K562 (cell line): Measurements from ENCODE around the gene TENM4. TPM values are rescaled to one million over a fixed set of nuclear protein-coding genes. Genes with fewer than 3 reads are reported as not detected.

Experiments used
- ATAC-seq: fragments of 200-7000 bp; cut with Tn5 transposase; 3 replicates; pipeline ENCODE4 v1.9.1; 2020; ENCODE audit warnings: moderate library complexity
- BruUV-seq: library from RNA; stranded (reverse); fragments of 400-500 nt; replicated peaks from 2 replicates; lab custom pipeline; 2021; lab: Mats Ljungman, UMichigan
- CTCF ChIA-PET: fragments of 300-600 bp; formaldehyde crosslinking; extraction: SDS; loops from one replicate; lab custom pipeline; 2021; ENCODE audit warnings: low intra/inter-chr PET ratio; lab: Yijun Ruan, JAX
- POLR2A ChIA-PET: fragments of 300-600, 350-650 bp; sonication (Branson Sonifier 250); formaldehyde crosslinking; extraction: SDS; loops from one replicate; lab custom pipeline; 2021; ENCODE audit warnings: antibody characterized with exemption, inconsistent platforms; lab: Yijun Ruan, JAX
- DNase-seq, 4 experiments: peaks; one replicate each; pipeline versions ENCODE4 v3.0.0 to v3.0.0-alpha.2; 2011 to 2018; ENCODE audit warnings: low spot score in 3 of 4, mixed read lengths in 3 of 4; ENCODE audit errors: extremely low read depth in 1 of 4
- FAIRE-seq: peaks from 2 replicates; lab custom pipeline; 2011; peaks lifted over from hg19 to GRCh38; lab: Jason Lieb, UNC
- H2AFZ ChIP-seq: 2 replicates; pipeline ENCODE4 v1.6.0; 2011; ENCODE audit warnings: low read depth, low read length, control low read depth, inconsistent platforms
- H3K27ac ChIP-seq: fragments of 200-600 bp; 3 replicates; pipeline ENCODE4 v1.8.0; 2011; ENCODE audit warnings: low read depth, mild to moderate bottlenecking, control low read depth, inconsistent platforms, low read length, moderate library complexity, mixed read lengths; ENCODE audit errors: extremely low read depth
- H3K27me3 ChIP-seq, 2 experiments: fragments of 300-600 bp in 1 of 2; 2 replicates in 1 of 2; 3 replicates in 1 of 2; pipeline versions ENCODE4 v1.6.0 to v1.8.0; 2011; ENCODE audit warnings: inconsistent platforms in 2 of 2, low read length in 2 of 2, mild to moderate bottlenecking in 1 of 2, mixed read lengths in 1 of 2, moderate library complexity in 1 of 2; ENCODE audit not compliant: control insufficient read depth in 2 of 2, insufficient read depth in 2 of 2
- H3K36me3 ChIP-seq: fragments of 300-600 bp; 3 replicates; pipeline ENCODE4 v1.8.0; 2011; ENCODE audit warnings: mild to moderate bottlenecking, low read length, inconsistent platforms; ENCODE audit not compliant: control insufficient read depth, insufficient read depth
- H3K4me1 ChIP-seq, 2 experiments: fragments of 200-600 bp in 1 of 2; replicated peaks in 1 of 2; 2 replicates in 1 of 2; 3 replicates in 1 of 2; pipeline versions ENCODE4 v1.5.1 to v1.8.0; 2011; ENCODE audit warnings: inconsistent platforms in 2 of 2, low read length in 2 of 2, mild to moderate bottlenecking in 1 of 2, mixed read lengths in 1 of 2, moderate library complexity in 1 of 2; ENCODE audit not compliant: control insufficient read depth in 2 of 2, insufficient read depth in 2 of 2
- H3K4me2 ChIP-seq: 2 replicates; pipeline ENCODE4 v1.6.1; 2011; ENCODE audit warnings: low read length, control low read depth, inconsistent platforms, mixed read lengths; ENCODE audit not compliant: insufficient read depth
- H3K4me3 ChIP-seq: fragments of 200-600 bp; sonication (generic), shearing (Covaris generic); 2 replicates; pipeline ENCODE4 v1.5.1; 2016; ENCODE audit warnings: control low read depth, inconsistent platforms
- H3K79me2 ChIP-seq: fragments of 200-600 bp; 3 replicates; pipeline ENCODE4 v1.8.0; 2011; ENCODE audit warnings: low read length, inconsistent platforms; ENCODE audit not compliant: control insufficient read depth, insufficient read depth
- H3K9ac ChIP-seq, 2 experiments: 2 replicates each; pipeline versions ENCODE4 v1.6.0 to v1.6.1; 2011; ENCODE audit warnings: low read depth in 2 of 2, low read length in 2 of 2, control low read depth in 1 of 2, inconsistent platforms in 1 of 2, mild to moderate bottlenecking in 1 of 2, mixed read lengths in 1 of 2; ENCODE audit not compliant: insufficient read depth in 1 of 2
- H3K9me1 ChIP-seq: one replicate; pipeline ENCODE4 v1.6.0; 2011; ENCODE audit warnings: inconsistent platforms, mild to moderate bottlenecking, low read length, moderate library complexity; ENCODE audit not compliant: control insufficient read depth, insufficient read depth
- H3K9me3 ChIP-seq: replicated peaks from 2 replicates; pipeline ENCODE4 v1.5.1; 2011; ENCODE audit warnings: low read depth, low read length, inconsistent platforms; ENCODE audit not compliant: control insufficient read depth, insufficient read depth
- H4K20me1 ChIP-seq: replicated peaks from 2 replicates; pipeline ENCODE4 v1.6.1; 2011; ENCODE audit warnings: low read length, inconsistent platforms, mixed read lengths; ENCODE audit not compliant: control insufficient read depth, insufficient read depth
- CEBPG ChIP-seq, 3 experiments: fragments of 200-800 bp in 1 of 3; sonication (Bioruptor generic) in 1 of 3; sonication (generic) in 1 of 3; formaldehyde crosslinking in 1 of 3; IDR thresholded peaks in 2 of 3; conservative IDR thresholded peaks in 1 of 3; 2 replicates each; pipeline versions ENCODE4 v1.6.1 to v1.8.0; 2016 to 2022; ENCODE audit warnings: missing compliant biosample characterization in 2 of 3, missing genetic modification characterization in 2 of 3, mild to moderate bottlenecking in 1 of 3, missing genetic modification reagents in 1 of 3
- E2F5 ChIP-seq: sonication (generic); formaldehyde crosslinking; IDR thresholded peaks from 2 replicates; pipeline ENCODE4 v1.8.0; 2022; ENCODE audit warnings: mild to moderate bottlenecking, missing genetic modification reagents
- FOXK1 ChIP-seq: sonication (generic); formaldehyde crosslinking; IDR thresholded peaks from 2 replicates; pipeline ENCODE4 v1.8.0; 2022; ENCODE audit warnings: missing genetic modification reagents, mild to moderate bottlenecking, borderline replicate concordance
- HLTF ChIP-seq: fragments of 450-650 bp; IDR thresholded peaks from 2 replicates; pipeline ENCODE4 v1.6.1; 2016
- IFI16 ChIP-seq: fragments of 250-450 bp; sonication (Bioruptor Pico); IDR thresholded peaks from 2 replicates; pipeline ENCODE4 v2.1.2; 2022; ENCODE audit warnings: mild to moderate bottlenecking, inconsistent platforms
- ZNF24 ChIP-seq: fragments of 450-650 bp; IDR thresholded peaks from 2 replicates; pipeline ENCODE4 v1.6.1; 2016
- ZNF408 ChIP-seq: fragments of 250-450 bp; sonication (Bioruptor Pico); IDR thresholded peaks from 2 replicates; pipeline ENCODE4 v1.4.0; 2020; ENCODE audit warnings: low read depth, mild to moderate bottlenecking, moderate library complexity
- ZNF436 ChIP-seq: fragments of 250-450, 450-650 bp; sonication (Bioruptor Pico); formaldehyde crosslinking; IDR thresholded peaks from 2 replicates; pipeline ENCODE4 v1.7.0; 2020; ENCODE audit warnings: mild to moderate bottlenecking
- WGBS: fragments of 100-300 bp; shearing (Covaris generic); methylation state at CpG from one replicate; pipeline ENCODE4 v1.1.6; 2016; ENCODE audit warnings: low coverage, mixed read lengths; ENCODE audit not compliant: insufficient coverage; ENCODE audit errors: missing lambda C conversion rate; 5-methylcytosine and 5-hydroxymethylcytosine counted together
- in situ Hi-C: fragments of 300-500 bp; cut with MboI; formaldehyde crosslinking; loops from 4 replicates; pipeline ENCODE4 v1.15.0; 2018; ENCODE audit warnings: inconsistent platforms, mixed read lengths
- intact Hi-C: fragments of 100-400 bp; cut with micrococcal nuclease; formaldehyde crosslinking; loops from 2 replicates; pipeline ENCODE4 v1.14.2; 2022
- polyA plus RNA-seq, 8 experiments: library from polyadenylated mRNA; depleted of rRNA in 4 of 8; stranded (reverse) in 5 of 8; unstranded in 3 of 8; fragments of >200 nt; fragmentation: Nextera tagmentation in 2 of 8; fragmentation: Illumina TruSeq in 1 of 8; extraction: Ambion mirVana in 2 of 8; extraction: Trizol in 1 of 8; gene quantifications; 2 replicates each; pipeline versions ENCODE4 v1.2.1 to v1.2.3, GENCODE V29; 2011 to 2014; ENCODE audit warnings: inconsistent platforms in 1 of 8, missing spikeins in 1 of 8
- total RNA-seq, 7 experiments: library from RNA; depleted of rRNA in 6 of 7; stranded (reverse); fragments of >200 nt in 6 of 7; fragmentation: Illumina TruSeq in 2 of 7; extraction: Trizol in 2 of 7; gene quantifications; 2 replicates each; pipeline versions ENCODE4 v1.2.1 to v1.2.3, GENCODE V29; 2011 to 2021; ENCODE audit warnings: low replicate concordance in 1 of 7
- TF ChIP-seq, protein P1 (sequence below): sonication (generic); formaldehyde crosslinking; IDR thresholded peaks from 2 replicates; pipeline ENCODE4 v1.5.0; 2020; ENCODE audit warnings: missing genetic modification reagents

Gene TENM4
- total and polyA plus RNA-seq, 9 of the 15 experiments (the other 6 are each of a cell fraction or from before 2014, with no cell fraction given): 0.16 TPM; not detected in 8

- in situ Hi-C loops (no loop called here), intact Hi-C loops (no loop called here)
- Histone ChIP-seq H3K9me1 (no peaks in the 10 kb centered on the region), H3K9ac (no peak overlapping the region), H3K27ac (no peak overlapping the region), H3K27me3 (no peaks in the 10 kb centered on the region), H3K79me2 (no peaks in the 10 kb centered on the region), H3K4me1 (no peaks in the 10 kb centered on the region), H3K4me2 (no peak overlapping the region), H3K4me3 (no peak overlapping the region), H3K36me3 (no peaks in the 10 kb centered on the region), H4K20me1 (no peaks in the 10 kb centered on the region), H2AFZ (no peak overlapping the region), H3K9me3 (no peaks in the 10 kb centered on the region)
- 0% methylated on average over 2 of the region's 2 CpGs for WGBS
- no TSS peak for BruUV-seq
- FAIRE-seq (no peak), ATAC-seq (no peak), DNase-seq (no peak)
- POLR2A ChIA-PET: interaction anchor here (0.6 kb wide), 1 partner anchor 27 kb away, joined by 3 read pairs; no protein-coding TSS in a partner anchor
- TF ChIP-seq CEBPG (CRISPR knock-in tag; IDR thresholded peaks at IDR 0.05): no peak
- peak in 1 of 2 experiments; percentile 67; a peak in 2 of 4 replicates for TF ChIP-seq CEBPG (tag; conservative IDR thresholded peaks at IDR 0.05 in 1 of 2, IDR thresholded peaks at IDR 0.05 in 1 of 2)
- TF ChIP-seq ZNF436: no peak
- CTCF ChIA-PET: no interaction called here
These were observed 36.5 kb downstream of the TENM4 start for GRCh38 chr11:79404325-79404724.

DNA sequence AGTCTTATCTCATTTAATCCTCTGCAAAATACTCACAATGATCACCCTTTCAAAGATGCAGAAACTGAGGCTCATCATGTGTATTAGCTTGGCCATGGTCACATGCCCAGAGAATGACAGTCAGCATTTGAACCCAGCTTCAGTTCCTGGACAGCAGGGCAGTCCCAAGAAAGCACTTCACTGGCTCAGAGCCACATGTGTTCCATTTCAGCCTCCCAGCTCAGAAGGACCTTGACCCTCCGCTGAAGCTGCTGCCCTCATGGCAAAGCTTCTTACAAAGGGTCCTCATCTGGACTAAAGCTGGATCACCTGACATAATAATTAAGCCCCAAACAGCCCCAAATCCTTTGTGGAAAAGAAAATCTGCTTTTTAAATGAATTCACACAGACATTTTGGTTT lies 37.0 kb downstream of the TENM4 start:
- no peak for DNase-seq
- Histone ChIP-seq H3K4me2 (no peak overlapping the region), H3K9me1 (no peaks in the 10 kb centered on the region), H4K20me1 (no peaks in the 10 kb centered on the region), H3K27ac (no peak overlapping the region), H3K4me1 (no peaks in the 10 kb centered on the region), H3K36me3 (no peaks in the 10 kb centered on the region), H3K4me3 (no peak overlapping the region), H2AFZ (no peak overlapping the region), H3K9me3 (no peaks in the 10 kb centered on the region), H3K79me2 (no peaks in the 10 kb centered on the region), H3K27me3 (no peaks in the 10 kb centered on the region), H3K9ac (no peak overlapping the region)
- ChIA-PET POLR2A (interaction anchor here (0.6 kb wide), 1 partner anchor 27 kb away, joined by 3 read pairs; no protein-coding TSS in a partner anchor), CTCF (no interaction called here)
- in situ Hi-C loops (no loop called here), intact Hi-C loops (no loop called here)
- WGBS: 0% methylated on average over 1 of the region's 1 CpG
- no TSS peak for BruUV-seq
- no peak for FAIRE-seq
- ATAC-seq: no peak
- TF ChIP-seq FOXK1 (CRISPR knock-in tag) (no peak), ZNF408 (CRISPR knock-in tag) (no peak), IFI16 (CRISPR knock-in tag) (no peak), HLTF (no peak), ZNF24 (no peak), E2F5 (CRISPR knock-in tag) (no peak)
- TF ChIP-seq, protein P1, sequence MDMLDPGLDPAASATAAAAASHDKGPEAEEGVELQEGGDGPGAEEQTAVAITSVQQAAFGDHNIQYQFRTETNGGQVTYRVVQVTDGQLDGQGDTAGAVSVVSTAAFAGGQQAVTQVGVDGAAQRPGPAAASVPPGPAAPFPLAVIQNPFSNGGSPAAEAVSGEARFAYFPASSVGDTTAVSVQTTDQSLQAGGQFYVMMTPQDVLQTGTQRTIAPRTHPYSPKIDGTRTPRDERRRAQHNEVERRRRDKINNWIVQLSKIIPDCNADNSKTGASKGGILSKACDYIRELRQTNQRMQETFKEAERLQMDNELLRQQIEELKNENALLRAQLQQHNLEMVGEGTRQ (CRISPR knock-in tag): no peak
